Endometrial microvascular endothelial cells (primary cell): ENCODE results near the gene CNNM2. TPM values are rescaled to one million over a fixed set of nuclear protein-coding genes. Genes with fewer than 3 reads are reported as not detected.
"Not testable (repeated sequence)": the region's sequence is repeated elsewhere in the genome, so short reads cannot be mapped to it uniquely, and the experiment has no call there.

Experiments
- in situ Hi-C: cut with HindIII; loops from 2 replicates; pipeline ENCODE4 v1.10.0; 2017; ENCODE audit warnings: low sequenced_read_pairs, low pct_unique_long_range_greater_than_20kb; ENCODE audit errors: inconsistent ontology term
- total RNA-seq: library from RNA; depleted of rRNA; stranded (reverse); fragments of >200 nt; gene quantifications from one replicate; pipeline ENCODE4 v1.2.3, GENCODE V29; 2015; ENCODE audit errors: inconsistent ontology term

The CNNM2 gene
- total RNA-seq, 1 donor from 2014 or later = 1.1 TPM

- in situ Hi-C loops = no loop called here
Measured at GRCh38 chr10:102962951-102963755, 45.1 kb downstream of the CNNM2 start.

- in situ Hi-C loops = no loop called here
Measured at GRCh38 chr10:102963756-102964025, 45.6 kb downstream of the CNNM2 start.

DNA sequence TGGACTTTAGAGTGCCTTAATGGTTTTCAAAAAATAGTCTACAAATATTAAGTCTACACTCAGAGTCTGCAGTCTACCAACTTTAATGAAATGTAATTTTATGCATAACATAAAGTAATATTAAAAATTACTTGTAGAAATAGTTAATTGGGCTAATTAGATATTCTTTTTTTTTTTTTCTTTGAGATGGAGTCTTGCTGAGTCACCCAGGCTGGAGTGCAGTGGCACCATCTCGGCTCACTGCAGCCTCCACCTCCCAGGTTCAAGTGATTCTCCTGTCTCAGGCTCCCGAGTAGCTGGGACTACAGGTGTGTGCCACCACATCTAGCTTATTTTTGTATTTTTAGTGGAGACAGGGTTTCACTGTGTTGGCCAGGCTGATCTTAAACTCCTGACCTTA is 46.0 kb downstream of the CNNM2 start:
- in situ Hi-C loops = not testable (repeated sequence)

DNA sequence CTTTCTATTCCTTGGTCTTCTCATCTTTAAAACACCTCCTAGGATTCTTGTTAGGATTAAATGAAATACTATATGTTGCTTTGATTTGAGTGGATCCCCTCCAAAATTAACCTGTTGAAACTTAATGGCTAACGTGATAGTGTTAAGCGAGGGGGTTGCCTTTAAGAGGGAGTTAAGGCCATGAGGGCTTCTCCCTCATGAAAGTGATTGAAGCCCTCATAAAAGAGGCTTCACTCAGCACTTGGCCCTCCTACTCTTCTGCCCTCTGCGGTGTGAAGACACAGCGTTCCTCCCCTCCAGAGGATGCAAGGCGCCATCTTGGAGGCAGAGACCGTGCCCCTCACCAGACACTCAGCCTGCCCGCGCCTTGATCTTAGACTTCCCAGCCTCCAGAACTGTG is 46.6 kb downstream of the CNNM2 start:
- in situ Hi-C loops = no loop called here

DNA sequence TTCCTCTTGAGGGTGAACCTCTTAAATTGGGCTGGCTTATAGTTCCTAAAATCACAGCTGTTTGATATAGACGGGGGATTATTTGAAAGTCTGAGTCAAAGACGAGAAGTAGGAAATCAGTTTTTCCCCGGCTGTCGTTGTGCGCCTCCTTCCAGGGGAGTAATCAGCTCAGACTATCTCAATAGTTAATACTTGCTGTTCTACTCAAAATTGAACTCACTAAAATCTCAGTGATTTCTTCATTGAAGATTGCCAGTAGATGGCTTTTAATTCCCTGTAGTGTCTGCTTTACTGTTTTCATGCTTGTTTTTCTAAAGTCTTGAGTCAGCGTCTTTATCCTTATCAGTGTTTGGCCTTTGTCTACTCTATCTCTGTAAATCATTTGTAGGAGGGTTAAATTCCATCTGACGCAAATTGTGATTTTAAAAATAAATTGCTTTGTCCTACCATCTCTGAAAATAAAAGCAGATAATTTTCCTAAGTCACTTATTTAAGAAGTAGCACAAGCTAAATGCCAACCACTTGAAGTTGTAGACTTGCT is 47.3 kb downstream of the CNNM2 start:
- in situ Hi-C loops = no loop called here

DNA sequence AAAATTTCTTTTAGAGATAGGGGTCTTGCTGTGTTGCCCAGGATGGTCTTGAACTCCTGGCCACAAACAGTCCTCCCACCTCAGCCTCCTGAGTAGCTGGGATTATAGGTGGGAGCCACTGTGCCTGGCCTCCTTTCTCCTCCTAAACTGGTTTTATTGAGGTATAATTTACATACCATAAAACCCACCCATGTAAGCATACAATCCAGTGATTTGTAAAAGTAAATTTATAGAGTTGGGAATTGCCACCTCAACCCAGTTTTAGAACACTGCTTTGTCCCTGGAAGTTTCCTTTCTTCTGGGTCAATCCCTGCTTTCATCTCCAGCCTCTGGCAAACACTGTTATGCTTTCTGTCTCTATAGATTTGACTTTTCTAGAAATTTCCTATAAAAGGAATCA is 49.0 kb downstream of the CNNM2 start:
- in situ Hi-C loops = no loop called here

- in situ Hi-C loops = no loop called here
Measured at GRCh38 chr10:102970562-102971340, 52.7 kb downstream of the CNNM2 start.

DNA sequence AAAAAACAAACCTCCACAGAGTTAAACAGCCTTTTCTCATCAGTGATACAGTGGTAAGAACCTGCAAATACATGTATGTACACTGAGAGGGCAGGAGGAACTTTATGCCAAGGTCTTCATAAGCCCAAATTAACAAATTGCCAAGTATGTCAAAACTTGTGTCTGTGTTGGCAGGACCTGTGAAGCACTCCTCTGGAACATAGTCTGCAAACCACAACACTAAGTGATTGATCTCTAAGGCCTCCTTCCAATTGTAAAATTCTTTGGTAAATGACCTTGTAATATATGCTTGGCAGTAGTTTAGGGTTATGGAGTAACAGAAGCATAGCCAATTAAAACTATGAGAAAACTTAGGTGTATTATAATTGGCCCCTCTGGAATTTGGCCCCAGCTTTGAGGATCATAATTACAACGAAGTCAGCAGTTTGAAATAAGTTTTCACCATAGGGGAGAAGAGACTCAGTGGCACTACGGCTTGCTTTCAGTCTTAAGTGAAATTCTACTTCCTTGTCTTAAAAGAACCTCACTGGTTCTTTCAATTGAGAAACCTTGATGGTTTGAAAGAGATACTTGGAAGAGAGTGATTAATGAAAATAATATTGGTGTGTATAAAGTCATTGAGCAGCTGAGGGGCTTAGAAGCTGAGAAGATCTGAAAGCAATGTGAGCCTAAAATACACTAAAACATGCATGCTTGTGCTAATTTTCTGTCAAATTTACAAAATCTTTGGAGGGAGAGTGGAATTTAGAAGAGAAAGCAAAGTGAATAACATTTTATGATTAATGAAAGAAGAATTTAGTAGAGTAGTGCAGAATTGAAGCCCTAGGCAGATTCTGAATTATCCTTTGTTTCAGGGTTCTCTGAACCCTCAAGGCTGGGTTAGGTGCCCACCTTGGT is 57.6 kb downstream of the CNNM2 start:
- in situ Hi-C loops = no loop called here

- in situ Hi-C loops = not testable (repeated sequence)
Measured at GRCh38 chr10:102976380-102976726, 58.3 kb downstream of the CNNM2 start.

DNA sequence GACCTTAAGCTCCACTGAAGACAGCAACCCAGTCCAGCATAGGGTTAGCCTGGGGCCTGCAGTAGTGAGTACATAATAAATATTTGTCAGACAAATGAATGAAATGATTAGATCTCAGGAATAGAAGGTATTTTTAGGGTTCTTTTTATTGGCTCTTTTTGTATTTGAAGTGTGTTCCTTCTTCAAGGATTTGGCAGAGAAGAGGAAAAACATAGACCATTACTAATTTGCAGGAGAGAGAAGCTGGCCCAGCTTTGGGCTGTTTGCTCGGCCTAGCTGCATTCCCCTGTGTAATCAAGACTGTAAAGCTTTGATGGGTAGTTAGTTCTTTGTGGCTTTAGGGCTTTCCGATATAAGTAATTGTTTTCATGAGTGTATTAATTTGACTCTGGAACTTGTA is 64.2 kb downstream of the CNNM2 start:
- in situ Hi-C loops = no loop called here

- in situ Hi-C loops = no loop called here
Measured at GRCh38 chr10:102984086-102984485, 66.0 kb downstream of the CNNM2 start.

DNA sequence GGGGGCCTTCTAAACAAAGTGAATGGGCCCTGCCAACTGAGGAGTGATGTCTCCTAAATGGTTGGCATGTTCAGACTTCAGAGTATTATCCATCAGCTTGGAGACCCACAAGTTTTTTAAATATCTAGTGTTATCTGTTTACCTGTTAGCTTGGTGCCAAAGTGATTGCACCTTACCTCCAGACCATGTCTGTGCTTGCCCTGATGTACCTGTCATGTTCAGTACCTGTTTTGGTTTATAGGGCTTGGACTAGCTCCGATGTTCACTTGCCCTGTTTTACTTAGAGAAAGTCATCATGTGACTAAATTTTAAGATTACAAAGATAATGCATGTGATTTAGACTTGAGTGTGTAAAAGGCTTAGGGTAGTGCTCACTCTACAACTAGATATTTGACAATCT is 67.7 kb downstream of the CNNM2 start:
- in situ Hi-C loops = no loop called here

DNA sequence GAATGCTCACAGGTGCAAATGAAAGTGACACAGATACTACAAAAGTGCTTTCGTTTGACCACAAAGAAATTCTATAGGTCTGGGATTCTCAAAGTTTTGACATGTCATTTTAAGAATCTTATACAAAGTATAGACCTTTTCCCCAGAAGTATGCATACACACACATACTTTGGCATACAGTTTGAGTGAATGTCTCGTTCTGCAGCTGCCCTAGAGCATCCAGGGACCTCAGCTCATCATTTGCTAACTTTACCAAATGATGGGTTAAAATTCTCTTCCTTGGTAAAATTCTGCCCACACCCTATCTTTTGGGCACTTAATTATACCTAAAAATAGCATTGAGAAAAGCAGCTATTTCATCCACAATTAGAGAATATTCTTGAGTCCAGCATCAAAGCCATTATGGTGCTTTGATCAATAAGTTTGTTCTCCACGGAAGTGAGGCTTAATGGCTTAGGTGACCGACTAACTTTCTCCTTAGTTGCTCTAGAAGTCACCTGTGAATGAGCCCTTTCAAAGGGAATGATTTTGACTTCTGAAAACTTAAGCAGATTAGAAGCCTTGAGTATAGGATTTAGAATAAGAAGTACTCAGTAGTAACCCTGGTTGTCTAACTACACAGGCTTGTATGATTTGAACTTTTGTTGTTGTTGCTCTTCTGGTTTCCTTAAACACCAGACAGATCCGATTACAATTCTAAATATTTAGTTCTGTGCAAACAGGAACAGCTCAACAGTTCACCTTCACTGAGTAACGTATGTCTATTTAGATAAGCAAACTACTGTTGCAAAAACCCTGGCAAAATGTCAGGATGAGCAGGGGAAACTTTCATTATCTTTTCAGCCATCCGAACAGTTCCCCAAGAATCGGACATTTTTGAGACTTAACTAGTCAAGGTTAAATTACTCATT is 70.6 kb downstream of the CNNM2 start:
- in situ Hi-C loops = no loop called here

DNA sequence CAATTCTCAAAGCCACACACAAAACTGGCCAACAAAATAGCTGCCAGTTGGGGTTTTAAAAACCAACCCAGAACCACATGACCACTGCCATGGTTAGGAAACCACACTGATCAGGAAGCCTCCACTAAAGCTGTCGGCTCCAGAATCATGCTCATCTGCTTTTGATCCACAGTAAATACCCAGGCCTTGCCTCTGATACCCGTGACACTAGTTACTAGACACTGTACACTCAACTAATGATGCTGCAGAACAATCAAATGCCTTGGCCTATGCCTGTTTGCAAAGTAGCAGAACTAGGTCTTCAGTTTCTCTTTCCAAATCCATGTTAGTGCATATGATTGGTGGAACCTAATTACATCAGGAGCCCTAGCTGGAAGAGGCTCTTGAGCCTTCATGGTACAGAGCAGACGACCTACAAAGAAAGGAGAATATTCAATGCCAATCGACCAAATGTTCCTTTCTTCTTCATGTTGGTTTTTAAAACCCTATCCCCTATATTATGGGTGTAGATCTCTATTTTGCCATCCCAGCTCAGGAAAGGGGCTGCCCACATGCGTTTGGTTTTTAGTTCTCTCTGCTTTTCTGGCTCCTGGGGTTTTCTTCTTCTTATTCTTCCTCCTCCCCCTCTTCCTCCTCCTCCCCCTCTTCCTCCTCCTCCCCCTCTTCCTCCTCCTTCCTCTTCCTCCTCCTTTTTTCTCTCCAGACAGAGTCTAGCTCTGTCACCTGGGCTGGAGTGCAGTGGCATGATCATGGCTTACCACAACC is 76.6 kb downstream of the CNNM2 start:
- in situ Hi-C loops = no loop called here

GRCh38 chr10:102996876-102997275 is 78.8 kb downstream of the CNNM2 start:
- in situ Hi-C loops = no loop called here

- in situ Hi-C loops = no loop called here
Measured at GRCh38 chr10:102997998-102998397, 79.9 kb downstream of the CNNM2 start.

DNA sequence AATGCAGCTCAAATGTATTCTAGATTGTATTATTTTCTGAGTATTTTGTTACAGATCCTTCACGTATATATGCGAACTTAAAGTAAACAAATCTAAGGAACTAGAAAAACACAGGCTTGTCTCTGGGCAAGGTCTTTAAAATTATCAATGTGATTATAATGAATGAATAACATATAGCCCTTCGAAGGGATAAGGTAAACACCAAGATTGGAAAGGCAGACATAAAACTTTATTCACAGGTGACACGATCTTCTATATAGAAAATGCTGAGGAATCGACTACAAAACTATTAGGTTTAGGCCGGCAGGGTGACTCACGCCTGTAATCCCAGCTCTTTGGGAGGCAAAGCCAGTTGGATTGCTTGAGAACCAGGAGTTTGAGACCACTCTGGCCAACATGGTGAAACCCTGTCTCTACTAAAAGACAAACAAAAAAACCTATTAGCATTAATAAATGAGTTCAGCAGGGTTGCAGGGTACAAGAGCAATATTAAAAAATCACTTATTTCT is 80.4 kb downstream of the CNNM2 start:
- in situ Hi-C loops = no loop called here

- in situ Hi-C loops = not testable (repeated sequence)
Measured at GRCh38 chr10:103000050-103000449, 82.0 kb downstream of the CNNM2 start.
